GM21423 (cell line): ENCODE data around the gene INTS14.
"Not testable (repeated sequence)": the region's sequence is repeated elsewhere in the genome, so short reads cannot be mapped to it uniquely, and the experiment has no call there.

ENCODE experiments used
- ATAC-seq: cut with Tn5 transposase; IDR thresholded peaks from one replicate; pipeline ENCODE4 v1.9.1; 2021; ENCODE audit warnings: mild to moderate bottlenecking, moderate library complexity; ENCODE audit not compliant: unreplicated experiment

Gene INTS14

GRCh38 chr15:65632780-65633375 is 21.9 kb upstream of the INTS14 start:
- ATAC-seq, result no peak

GRCh38 chr15:65631503-65631902 is 20.6 kb upstream of the INTS14 start:
- peak; percentile 55 for ATAC-seq

- no peak for ATAC-seq
Observed at GRCh38 chr15:65630760-65631159, 19.8 kb upstream of the INTS14 start.

GRCh38 chr15:65629548-65629947 is 18.6 kb upstream of the INTS14 start:
- no peak for ATAC-seq

DNA sequence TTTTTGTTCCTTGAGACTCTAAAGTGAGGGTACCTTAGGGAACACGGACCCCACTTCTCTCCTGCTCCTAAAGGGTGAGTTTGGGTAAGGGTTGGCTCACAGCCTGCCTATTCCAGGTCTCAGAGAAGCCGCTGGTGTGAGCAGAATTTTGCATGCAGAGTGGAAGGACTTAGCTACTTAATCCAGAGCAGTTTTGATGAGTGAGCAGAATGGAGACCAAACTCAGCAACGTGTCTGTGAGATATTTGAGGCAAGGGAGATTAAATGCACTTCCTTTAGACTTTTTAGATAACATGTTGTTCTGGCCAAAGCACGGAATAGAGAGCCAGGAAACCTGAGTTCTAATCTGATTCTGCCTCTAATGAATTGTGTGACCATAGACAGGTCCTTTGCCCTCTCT is 15.9 kb upstream of the INTS14 start:
- no peak for ATAC-seq

GRCh38 chr15:65623103-65623502 is 12.2 kb upstream of the INTS14 start:
- ATAC-seq, result no peak

GRCh38 chr15:65621638-65622037 is 10.7 kb upstream of the INTS14 start, which contains the start of gene SLC24A1:
TSS of gene SLC24A1 (plus strand) at chr15:65621938. CDS start at chr15:65624081, 2,143 bp downstream.
- ATAC-seq, result no peak

- ATAC-seq, result no peak
Observed at GRCh38 chr15:65620833-65621232, 9.9 kb upstream of the INTS14 start.

DNA sequence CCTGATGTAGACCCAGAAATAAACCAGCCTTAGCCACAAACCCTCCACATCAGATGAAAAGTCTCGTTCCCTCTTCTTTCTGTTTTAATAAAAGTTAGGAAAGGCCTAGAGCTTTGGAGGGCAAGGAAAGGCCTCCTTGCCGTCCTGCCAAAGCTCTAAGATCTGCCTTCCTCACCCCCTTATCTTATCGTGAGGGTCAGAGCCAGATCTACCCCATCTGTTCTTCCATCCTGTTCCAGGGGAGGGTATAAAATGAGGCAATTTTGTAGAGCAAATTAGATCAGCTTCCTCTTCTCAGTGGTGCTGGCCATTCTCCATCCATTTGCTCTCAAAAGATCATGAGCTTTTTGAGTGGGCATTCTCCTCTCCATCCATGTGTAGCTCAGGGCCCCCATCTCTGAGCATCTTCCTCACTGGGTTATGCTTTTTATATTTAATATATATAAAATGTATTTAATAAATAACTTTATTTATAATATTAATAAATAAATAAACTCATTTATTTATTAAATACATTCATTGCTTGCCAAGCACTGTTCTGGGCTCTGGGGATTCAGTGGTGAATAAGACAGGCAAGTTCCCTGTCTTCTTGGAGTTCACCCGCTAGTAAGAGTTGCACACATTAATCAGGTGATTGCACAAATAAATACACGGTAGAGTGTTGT is 8.8 kb upstream of the INTS14 start:
- no peak for ATAC-seq

DNA sequence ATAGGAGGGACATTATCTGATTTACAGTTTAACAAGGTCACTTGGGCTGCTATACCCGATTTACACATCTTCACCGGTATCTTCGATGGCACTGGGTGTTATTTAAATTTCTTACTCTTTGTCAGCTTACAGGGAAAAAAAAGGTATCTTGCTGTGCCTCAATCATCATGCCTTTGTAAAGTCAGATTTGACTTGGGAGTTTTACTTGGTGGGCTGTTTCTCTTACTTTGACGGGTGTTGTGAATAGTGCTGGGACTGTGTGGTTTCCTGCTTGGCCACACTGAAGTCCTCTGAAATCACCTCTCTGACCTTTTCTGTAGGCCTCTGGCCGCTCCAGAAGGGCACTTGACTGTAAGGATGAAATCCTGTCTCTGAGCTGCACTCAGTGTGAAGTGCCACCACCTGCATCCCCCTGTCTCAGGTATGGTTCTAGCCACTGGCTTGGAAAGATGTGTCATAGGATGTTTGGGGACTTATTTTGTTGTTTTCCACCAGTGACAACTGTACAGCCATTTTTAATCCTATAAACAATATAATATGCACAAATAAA is 7.7 kb upstream of the INTS14 start:
- no peak for ATAC-seq

- ATAC-seq, result not testable (repeated sequence)
Observed at GRCh38 chr15:65615887-65616286, 5.0 kb upstream of the INTS14 start.

- ATAC-seq, result no peak
Observed at GRCh38 chr15:65612949-65613744, 2.2 kb upstream of the INTS14 start.

GRCh38 chr15:65612616-65612946 is 1.6 kb upstream of the INTS14 start:
- ATAC-seq, result no peak

GRCh38 chr15:65611888-65612615 is 1.1 kb upstream of the INTS14 start:
- no peak for ATAC-seq

DNA sequence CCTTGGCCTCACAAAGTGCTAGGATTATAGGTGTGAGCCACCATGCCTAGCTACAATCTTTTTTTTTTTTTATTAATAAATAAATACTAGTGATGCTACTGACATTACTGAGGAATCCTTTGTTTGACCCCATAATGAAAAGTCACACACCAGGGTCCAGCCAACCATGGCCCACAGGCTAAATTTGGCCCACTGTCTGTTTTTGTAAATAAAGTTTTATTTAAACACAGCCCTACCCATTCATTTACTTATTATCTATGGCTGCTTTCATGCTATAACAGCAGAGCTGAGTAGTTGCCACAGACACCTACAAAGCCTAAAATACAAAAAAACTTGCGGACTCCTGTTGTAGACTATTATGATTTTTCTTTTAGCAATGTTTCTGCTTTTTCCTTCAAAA is 7.4 kb downstream of the INTS14 start:
- no peak for ATAC-seq

DNA sequence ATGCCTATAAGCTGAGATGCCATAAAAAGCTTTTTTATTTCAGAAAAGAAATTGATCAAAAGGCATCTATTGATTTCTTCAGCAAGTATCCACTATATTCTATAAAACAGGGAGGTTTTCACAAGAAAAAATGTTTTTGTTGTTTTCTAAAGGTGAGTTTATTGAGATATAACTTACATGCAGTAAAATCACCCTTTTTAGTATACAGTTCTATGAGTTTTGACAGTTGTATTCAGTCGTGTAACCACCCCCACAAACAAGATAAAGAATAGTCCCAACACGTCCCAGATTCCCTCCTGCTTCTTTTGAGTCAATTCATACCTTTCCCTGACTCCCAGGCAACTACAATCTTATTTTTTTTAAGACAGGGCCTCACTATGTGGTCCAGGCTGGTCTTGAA is 7.8 kb downstream of the INTS14 start:
- ATAC-seq, result no peak

GRCh38 chr15:65599677-65600076 is 11.3 kb downstream of the INTS14 start:
- no peak for ATAC-seq

GRCh38 chr15:65598468-65598867 is 12.5 kb downstream of the INTS14 start:
- no peak for ATAC-seq

DNA sequence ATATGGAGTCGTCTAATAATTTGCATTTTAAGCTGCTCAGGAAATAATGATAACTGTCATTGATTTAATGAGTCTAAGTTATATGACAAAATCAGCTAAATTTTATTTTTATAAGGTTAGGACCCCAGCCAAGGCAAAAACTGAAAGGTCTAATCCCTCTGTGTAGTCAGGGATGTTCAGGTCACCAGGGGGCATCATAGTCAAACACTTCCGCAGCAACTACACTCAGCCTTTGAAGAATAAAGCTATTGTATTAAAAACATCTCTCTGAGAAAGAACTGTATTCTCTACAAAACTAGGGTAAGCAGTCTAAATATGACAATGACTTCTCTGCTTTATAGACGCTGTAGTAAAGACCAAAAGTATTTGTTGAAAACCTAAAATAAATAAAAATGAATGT is 15.0 kb downstream of the INTS14 start:
- ATAC-seq, result no peak

DNA sequence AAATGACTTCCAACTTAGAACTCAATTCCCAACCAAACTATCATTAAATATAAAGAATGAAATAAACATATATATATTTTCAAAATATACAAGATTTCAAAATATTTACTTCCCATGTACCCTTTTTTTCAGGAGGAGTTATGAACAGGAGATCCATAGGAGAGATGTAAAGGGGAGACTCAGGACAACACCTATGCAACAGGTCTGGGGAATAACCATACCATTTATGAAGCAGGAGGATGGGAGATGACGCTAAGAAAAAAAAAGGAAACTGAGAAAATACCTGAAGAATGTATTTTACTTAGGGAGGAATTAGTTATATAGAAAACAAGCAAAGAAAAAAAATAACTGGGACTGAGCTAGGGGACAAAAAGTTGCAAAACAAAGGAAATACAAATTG is 23.8 kb downstream of the INTS14 start:
- no peak for ATAC-seq

DNA sequence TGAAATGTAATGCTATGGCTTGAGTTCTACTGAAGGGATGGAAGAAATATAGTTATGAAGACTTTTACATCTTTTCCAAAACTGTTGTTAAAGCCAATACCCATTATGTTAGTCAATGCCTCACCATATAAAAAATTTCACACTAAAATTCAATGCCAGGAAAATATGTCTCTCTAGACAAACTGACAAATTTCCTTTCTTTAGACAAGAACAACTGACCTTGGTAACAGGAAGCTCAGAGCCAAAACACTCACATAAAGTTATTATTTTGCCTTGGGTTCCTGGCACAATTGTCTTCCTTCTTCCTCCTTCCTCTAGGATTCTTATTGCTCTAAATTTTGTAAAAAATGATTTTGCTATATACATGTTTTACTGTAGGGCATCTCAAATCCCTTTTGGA is 26.7 kb downstream of the INTS14 start:
- no peak for ATAC-seq
